ENCODE measurements around the gene THBS2. TPM values are rescaled to one million over a fixed set of nuclear protein-coding genes. Genes with fewer than 3 reads are reported as not detected.

The THBS2 gene
- total and polyA plus RNA-seq, 2 of the 8 experiments (the other 6 are each of a cell fraction or from before 2014, with no cell fraction given), result 11.0 to 22.5 TPM

DNA sequence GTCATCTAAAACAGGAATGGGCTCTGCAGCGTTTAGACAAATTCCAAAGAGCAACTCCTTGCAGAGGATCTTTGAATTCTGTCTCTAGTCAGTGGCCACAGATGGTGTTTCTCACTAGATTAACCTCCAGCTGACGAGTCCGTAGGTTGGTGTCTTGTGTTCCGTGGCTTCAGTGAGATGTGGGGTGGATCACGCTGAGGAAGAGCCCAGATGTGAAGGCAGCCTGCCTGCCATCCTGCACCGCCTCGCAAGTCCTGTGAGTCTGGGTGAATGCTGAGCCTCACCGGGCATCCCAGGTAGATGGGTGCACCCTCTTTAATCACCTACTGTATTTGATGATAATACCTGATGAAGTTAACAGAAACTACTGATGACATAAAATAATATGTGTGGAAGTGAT lies 70.4 kb downstream of the THBS2 start:
- Histone ChIP-seq H2BK15ac (ENCODE audit: low read length) (no peak overlapping the region), H2BK5ac (ENCODE audit: low read depth, low read length) (no peak overlapping the region), H3K18ac (ENCODE audit: extremely low read depth, low read length) (no peak overlapping the region), H3K4me2 (ENCODE audit: insufficient read depth in 1 of 2, low read depth in 2 of 2, low read length in 2 of 2) (no peak overlapping the region), H3K36me3 (ENCODE audit: control insufficient read depth in 2 of 4, insufficient read depth in 4 of 4, low read length in 3 of 4) (no peaks in the 10 kb centered on the region), H3K79me1 (ENCODE audit: low read depth, low read length) (no peaks in the 10 kb centered on the region), H2BK12ac (ENCODE audit: low read depth, low read length) (no peak overlapping the region), H4K5ac (ENCODE audit: insufficient read length, low read depth, low read length) (no peak overlapping the region), H3K79me2 (ENCODE audit: control insufficient read depth in 1 of 2, insufficient read depth in 2 of 2, low read length in 2 of 2) (no peaks in the 10 kb centered on the region), H3K23ac (ENCODE audit: insufficient read length) (no peak overlapping the region), H3K9me3 (ENCODE audit: insufficient read depth in 2 of 2, low read depth in 1 of 2, low read length in 1 of 2) (peaks cover 2 to 5% of the 10 kb centered on the region in 2 experiments; a peak in 2 of 4 replicates), H3K27ac (ENCODE audit: low read depth, low read length) (no peak overlapping the region), H4K20me1 (replicated peaks in 1 of 2; ENCODE audit: control insufficient read depth in 1 of 2, insufficient read depth in 2 of 2, low read length in 2 of 2) (no peaks in the 10 kb centered on the region), H3K23me2 (ENCODE audit: low read depth, low read length) (no peaks in the 10 kb centered on the region), H3K4me1 (replicated peaks in 1 of 4; ENCODE audit: control insufficient read depth in 3 of 4, insufficient read depth in 4 of 4, low read length in 3 of 4) (no peaks in the 10 kb centered on the region), H2AK5ac (ENCODE audit: low read depth, low read length) (no peak overlapping the region), H3K14ac (ENCODE audit: insufficient read length) (no peak overlapping the region), H3K4me3 (ENCODE audit: extremely low read depth in 1 of 4, insufficient read depth in 2 of 4, low read depth in 3 of 4, low read length in 4 of 4) (no peak overlapping the region), H3K4ac (replicated peaks; ENCODE audit: insufficient read length, low read depth, low read length) (no peak overlapping the region), H2BK120ac (replicated peaks; ENCODE audit: low read depth, low read length) (no peak overlapping the region), H4K91ac (replicated peaks; ENCODE audit: insufficient read length, low read length) (no peak overlapping the region), H3K56ac (replicated peaks; ENCODE audit: insufficient read length, low read depth, low read length) (no peak overlapping the region), H3K27me3 (replicated peaks in 1 of 4; ENCODE audit: control insufficient read depth in 3 of 4, extremely low read depth in 1 of 4, insufficient read depth in 3 of 4, low read length in 3 of 4) (no peaks in the 10 kb centered on the region), H2AFZ (ENCODE audit: low read length) (no peak overlapping the region), H2BK20ac (ENCODE audit: low read length) (no peak overlapping the region), H3K9ac (replicated peaks in 1 of 4; ENCODE audit: extremely low read depth in 1 of 4, low read depth in 3 of 4, low read length in 3 of 4) (no peak overlapping the region), H4K8ac (ENCODE audit: extremely low read depth, insufficient read depth, low read length) (no peak overlapping the region)
- ChIA-PET CTCF (ENCODE audit: partially characterized antibody) (interaction anchor here (1.0 kb wide), 2 partner anchors 11 to 163 kb away, joined by 3 read pairs; no protein-coding TSS in a partner anchor), POLR2A (ENCODE audit: partially characterized antibody) (no interaction called here)
- DNase-seq (ENCODE audit: low read depth in 1 of 2, low spot score in 2 of 2) (no peak), FAIRE-seq (no peak)
- 93% methylated on average over 8 of the region's 8 CpGs; no CpG with 5 or more reads in 1 of the 2 experiments for WGBS, 2 experiments (ENCODE audit: extremely low coverage in 1 of 2, insufficient coverage in 1 of 2, insufficient read length in 1 of 2, insufficient replicate concordance in 2 of 2, low coverage in 1 of 2, low lambda C conversion rate in 2 of 2, missing lambda C conversion rate in 1 of 2)
- TF ChIP-seq SRF (IDR thresholded peaks at IDR 0.05; ENCODE audit: low read depth, low read length), result no peak
- TF ChIP-seq SP1 (IDR thresholded peaks at IDR 0.05; ENCODE audit: low read depth, low read length), result no peak
- TF ChIP-seq BRCA1 (IDR thresholded peaks at IDR 0.05; ENCODE audit: low read depth, low read length), result no peak
- TF ChIP-seq, protein P1, sequence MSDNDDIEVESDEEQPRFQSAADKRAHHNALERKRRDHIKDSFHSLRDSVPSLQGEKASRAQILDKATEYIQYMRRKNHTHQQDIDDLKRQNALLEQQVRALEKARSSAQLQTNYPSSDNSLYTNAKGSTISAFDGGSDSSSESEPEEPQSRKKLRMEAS (IDR thresholded peaks at IDR 0.05), result no peak
- no peak for TF ChIP-seq TBP (IDR thresholded peaks at IDR 0.05; ENCODE audit: low read depth, low read length)
- TF ChIP-seq SAP30 (IDR thresholded peaks at IDR 0.05; ENCODE audit: insufficient read depth, insufficient replicate concordance, low read length), result no peak
- no peak for TF ChIP-seq GABPA (IDR thresholded peaks at IDR 0.05; ENCODE audit: borderline replicate concordance, insufficient read depth, low read length)
- TF ChIP-seq NRF1 (IDR thresholded peaks at IDR 0.05; ENCODE audit: low read depth, low read length), result no peak
- TF ChIP-seq CHD2 (IDR thresholded peaks at IDR 0.05; ENCODE audit: low read length), result no peak
- no peak for TF ChIP-seq PHF8 (conservative IDR thresholded peaks at IDR 0.05; ENCODE audit: low read depth, low read length)
- no peak for TF ChIP-seq CBX8 (IDR thresholded peaks at IDR 0.05; ENCODE audit: borderline replicate concordance, low read depth, low read length)
- TF ChIP-seq SIRT6 (IDR thresholded peaks at IDR 0.05; ENCODE audit: low read length), result no peak
- no peak for TF ChIP-seq YY1 (IDR thresholded peaks at IDR 0.05; ENCODE audit: low read depth, low read length)
- no peak for TF ChIP-seq RFX5 (IDR thresholded peaks at IDR 0.05; ENCODE audit: borderline replicate concordance, low read depth, low read length)

All from H1 (cell line).